Measurements from ENCODE around the gene BCAR3.

DNA sequence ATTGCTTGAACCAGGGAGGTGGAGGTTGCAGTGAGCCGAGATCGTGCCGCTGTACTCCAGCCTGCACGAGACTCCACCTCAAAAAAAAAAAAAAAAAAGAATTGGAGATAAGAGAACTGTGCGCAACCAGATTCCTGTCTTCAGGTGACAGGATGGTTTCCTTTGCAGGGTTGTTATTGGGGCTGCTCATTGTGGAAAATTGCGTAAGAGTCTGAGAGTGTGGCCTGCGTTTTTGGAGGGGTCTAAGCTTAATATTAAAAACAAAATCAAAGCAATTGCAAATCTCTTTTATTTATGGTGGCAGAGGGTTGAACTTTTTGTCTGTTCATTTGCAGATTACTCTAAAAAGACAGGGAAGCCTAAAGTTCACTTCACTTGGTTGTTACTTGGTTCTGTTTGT is 36.0 kb upstream of the BCAR3 start:
- TF ChIP-seq, protein P1, sequence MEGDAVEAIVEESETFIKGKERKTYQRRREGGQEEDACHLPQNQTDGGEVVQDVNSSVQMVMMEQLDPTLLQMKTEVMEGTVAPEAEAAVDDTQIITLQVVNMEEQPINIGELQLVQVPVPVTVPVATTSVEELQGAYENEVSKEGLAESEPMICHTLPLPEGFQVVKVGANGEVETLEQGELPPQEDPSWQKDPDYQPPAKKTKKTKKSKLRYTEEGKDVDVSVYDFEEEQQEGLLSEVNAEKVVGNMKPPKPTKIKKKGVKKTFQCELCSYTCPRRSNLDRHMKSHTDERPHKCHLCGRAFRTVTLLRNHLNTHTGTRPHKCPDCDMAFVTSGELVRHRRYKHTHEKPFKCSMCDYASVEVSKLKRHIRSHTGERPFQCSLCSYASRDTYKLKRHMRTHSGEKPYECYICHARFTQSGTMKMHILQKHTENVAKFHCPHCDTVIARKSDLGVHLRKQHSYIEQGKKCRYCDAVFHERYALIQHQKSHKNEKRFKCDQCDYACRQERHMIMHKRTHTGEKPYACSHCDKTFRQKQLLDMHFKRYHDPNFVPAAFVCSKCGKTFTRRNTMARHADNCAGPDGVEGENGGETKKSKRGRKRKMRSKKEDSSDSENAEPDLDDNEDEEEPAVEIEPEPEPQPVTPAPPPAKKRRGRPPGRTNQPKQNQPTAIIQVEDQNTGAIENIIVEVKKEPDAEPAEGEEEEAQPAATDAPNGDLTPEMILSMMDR (IDR thresholded peaks at IDR 0.05): no peak
- no peak for TF ChIP-seq POLR2A (IDR thresholded peaks at IDR 0.05)
